ENCODE data around the gene RAP1GAP2.

The RAP1GAP2 gene

DNA sequence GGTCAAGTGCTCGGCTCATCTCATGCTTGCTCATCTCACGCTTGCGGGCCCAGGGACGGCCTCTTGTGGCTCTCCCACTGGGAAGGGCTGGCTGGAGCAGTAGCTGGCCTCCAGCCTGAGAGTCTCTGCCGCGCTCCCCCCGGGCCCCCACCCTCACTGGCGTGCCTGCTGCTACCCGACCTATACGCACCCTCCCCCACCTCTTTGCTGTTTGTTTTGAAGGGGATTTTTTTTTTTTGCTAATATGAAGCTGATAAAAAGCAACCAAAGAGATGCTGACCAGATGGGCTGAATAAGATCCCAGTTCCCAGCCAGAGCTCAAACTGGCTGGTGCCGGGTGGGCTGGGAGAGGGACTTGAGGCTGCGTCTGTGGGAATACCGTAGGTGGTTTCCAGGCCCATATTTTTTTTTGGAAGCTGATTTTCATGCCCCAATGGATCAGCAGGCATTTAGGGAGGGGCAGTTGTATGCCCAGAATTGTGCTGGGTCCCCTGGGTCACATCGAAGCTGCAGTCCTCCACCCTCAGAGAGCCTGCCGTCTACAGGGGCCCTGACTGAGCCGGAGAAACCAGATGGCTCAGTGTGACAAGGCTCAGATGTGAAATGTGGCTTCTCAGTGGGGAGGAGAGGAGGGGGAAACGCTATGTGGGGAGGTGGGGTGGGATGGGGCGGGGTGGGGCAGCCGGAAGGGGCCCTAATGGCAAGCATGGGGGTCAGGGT lies 115.0 kb downstream of the RAP1GAP2 start:
- DNase-seq (ENCODE audit: low spot score): no peak

DNA sequence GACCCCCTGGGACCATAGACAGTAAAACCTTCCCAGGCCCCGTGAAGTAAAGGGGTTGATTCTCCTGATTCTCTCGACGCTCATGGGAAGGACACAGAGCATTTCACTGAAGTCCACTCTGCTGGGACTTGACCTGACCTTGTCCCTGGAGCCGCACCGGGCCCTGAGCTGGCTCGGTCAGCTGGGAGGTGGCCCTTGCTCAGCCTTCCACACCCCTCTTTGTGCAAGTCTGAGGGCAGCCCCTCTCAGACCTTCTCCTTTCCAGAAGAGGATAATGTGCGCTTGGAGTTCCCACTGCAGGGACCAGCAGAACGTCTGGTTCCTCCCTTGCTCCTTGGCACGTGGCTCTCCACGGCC lies 115.5 kb downstream of the RAP1GAP2 start:
- no peak for DNase-seq (ENCODE audit: low spot score)

DNA sequence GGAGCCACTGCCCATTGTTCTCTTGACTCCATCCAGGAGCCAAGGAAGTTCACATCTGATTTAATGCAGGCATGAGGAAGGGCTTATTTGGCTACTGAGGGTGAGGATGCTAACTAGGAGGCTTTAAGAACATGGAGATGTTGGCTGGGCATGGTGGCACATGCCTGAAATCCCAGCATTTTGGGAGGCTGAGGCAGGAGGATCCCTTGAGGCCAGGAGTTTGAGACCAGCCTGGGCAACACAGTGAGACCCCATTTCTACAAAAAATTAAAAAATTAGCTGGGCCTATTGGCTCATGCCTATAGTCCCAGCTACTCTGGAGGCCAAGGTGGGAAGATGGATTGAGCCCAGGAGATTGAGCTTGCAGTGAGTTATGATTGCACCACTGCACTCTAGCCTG lies 116.5 kb downstream of the RAP1GAP2 start:
- DNase-seq (ENCODE audit: low spot score): no peak

DNA sequence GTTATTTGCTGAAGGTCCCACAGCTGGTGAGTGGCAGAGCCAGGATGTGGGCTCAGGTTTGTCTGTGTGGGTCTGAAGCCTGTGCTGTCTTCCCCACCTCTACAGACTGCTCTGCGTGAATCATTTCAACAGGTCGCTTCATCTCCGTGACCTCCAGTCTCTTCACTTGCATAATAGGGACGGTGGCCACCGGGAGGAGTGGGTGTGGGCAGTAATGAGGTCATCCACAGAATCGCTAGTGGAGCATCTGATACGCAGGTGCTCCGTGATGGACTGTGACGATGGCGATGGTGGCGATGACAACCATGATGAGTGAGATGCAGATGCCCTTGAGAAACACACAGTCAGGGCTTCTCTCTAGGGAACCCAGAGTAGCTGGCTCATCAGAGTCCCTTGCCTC lies 120.2 kb downstream of the RAP1GAP2 start:
- DNase-seq (ENCODE audit: low spot score): no peak

GRCh38 chr17:2921443-2921842 lies 125.2 kb downstream of the RAP1GAP2 start:
- DNase-seq (ENCODE audit: low spot score): no peak

DNA sequence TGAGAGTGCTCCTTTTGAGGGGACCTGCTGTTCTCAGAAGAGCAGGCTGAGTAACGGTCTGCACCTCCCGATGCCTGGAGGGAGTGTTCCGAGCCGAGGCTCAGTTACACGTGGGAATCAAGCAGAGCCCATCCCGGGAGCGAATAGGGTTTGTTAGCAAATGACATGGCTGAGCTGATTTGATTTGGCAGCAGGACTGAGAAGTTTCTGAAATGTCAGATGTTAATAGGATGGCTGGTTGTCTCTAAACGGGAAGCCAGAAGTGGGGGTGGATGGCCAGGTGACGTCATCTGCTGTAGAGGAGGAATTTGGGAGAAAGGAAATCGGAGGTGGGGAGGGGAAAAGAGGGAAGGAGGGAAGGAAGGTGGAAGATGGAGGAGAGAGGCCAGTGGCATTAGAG lies 128.0 kb downstream of the RAP1GAP2 start:
- DNase-seq (ENCODE audit: low spot score): no peak

- no peak for DNase-seq (ENCODE audit: low spot score)
These were observed 128.8 kb downstream of the RAP1GAP2 start for GRCh38 chr17:2925011-2925410.

DNA sequence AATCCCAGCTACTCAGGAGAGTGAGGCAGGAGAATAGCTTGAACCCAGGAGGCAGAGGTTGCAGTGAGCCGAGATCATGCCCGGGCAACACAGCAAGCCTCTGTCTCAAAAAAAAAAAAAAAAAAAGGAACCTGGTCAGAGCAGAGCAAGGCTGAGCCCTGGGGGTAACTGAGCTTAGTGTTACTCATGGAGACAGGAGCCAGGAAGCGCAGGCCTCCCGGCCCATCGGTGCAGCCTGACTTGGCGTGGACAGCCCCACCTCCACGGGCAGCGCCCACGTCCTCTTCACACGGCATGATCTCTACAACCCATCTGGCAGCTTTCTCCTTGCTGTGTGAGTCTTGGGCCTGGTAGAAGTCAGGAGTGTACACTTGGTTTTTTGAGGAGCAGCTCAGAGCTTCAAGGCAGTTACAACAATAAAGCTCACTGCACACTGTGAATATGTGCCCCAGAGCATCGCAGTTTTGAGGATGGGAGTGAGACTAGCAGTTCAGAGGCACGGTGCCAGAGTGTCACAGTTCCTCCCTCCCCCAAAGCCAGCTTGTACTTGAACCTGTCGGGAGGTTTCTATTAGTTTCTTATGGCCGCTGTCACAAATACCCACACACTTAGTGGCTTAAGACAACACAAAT lies 129.9 kb downstream of the RAP1GAP2 start:
- DNase-seq (ENCODE audit: low spot score): no peak

GRCh38 chr17:2928294-2928890 lies 132.2 kb downstream of the RAP1GAP2 start:
- DNase-seq (ENCODE audit: low spot score): no peak

DNA sequence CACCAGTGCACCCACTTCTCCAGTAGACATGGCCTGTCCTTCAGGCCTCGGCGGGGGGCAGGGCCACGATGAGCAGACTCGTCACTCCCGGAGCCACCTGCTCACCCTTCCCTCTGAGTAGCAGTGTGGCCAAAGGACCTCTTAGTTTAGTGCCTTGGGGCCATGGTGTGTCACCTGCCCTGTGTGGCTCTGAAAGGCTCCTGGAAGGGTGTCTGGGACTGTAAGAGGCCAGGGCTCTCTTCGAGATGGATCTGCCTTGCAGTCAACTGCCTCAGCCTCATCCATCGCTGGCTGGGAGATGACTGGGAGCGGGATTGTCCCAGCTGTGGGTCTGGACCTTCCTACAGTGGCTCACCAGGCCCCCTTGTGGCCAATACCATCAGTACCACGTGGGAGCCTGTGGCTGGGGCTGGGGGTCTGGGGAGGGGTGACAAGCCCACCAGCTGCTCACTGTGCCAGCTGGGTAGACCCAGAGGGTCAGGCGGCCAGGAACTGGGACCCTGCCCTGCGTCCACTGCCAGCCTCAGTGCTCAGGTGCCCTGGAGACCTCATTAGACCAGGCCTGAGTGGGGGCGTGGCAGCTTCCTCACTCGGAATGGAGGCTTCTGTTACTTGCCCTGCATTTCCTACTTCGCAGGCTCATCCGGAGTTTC lies 133.8 kb downstream of the RAP1GAP2 start:
- peak; percentile 32 for DNase-seq (ENCODE audit: low spot score)

GRCh38 chr17:2931876-2932275 lies 135.6 kb downstream of the RAP1GAP2 start:
- no peak for DNase-seq (ENCODE audit: low spot score)

GRCh38 chr17:2932946-2933345 lies 136.7 kb downstream of the RAP1GAP2 start:
- no peak for DNase-seq (ENCODE audit: low spot score)

DNA sequence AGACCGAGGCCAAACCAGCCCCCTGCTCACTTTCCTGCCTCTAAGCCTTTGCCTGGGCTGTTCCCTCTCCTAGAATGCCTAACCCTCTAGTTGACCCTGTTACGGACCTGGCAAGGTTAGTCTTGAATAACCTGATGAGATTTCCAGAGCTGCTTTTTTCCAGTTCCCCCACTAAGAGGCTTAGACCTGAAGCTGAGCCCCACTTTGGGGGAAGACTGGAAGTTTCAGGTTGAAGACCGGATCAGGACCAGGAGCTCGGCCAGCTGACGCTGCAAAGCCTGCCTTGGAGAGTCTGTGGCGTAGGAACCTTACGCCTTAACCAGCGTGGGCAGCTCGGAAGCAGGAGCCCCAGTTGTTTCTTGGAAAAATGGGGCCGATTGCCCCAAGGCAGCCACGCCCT lies 137.4 kb downstream of the RAP1GAP2 start:
- DNase-seq (ENCODE audit: low spot score): no peak

- no peak for DNase-seq (ENCODE audit: low spot score)
These were observed 139.4 kb downstream of the RAP1GAP2 start for GRCh38 chr17:2935632-2936031.

GRCh38 chr17:2936351-2936750 lies 140.1 kb downstream of the RAP1GAP2 start:
- DNase-seq (ENCODE audit: low spot score): no peak

- DNase-seq (ENCODE audit: low spot score): no peak
These were observed 140.6 kb downstream of the RAP1GAP2 start for GRCh38 chr17:2936771-2937321.

DNA sequence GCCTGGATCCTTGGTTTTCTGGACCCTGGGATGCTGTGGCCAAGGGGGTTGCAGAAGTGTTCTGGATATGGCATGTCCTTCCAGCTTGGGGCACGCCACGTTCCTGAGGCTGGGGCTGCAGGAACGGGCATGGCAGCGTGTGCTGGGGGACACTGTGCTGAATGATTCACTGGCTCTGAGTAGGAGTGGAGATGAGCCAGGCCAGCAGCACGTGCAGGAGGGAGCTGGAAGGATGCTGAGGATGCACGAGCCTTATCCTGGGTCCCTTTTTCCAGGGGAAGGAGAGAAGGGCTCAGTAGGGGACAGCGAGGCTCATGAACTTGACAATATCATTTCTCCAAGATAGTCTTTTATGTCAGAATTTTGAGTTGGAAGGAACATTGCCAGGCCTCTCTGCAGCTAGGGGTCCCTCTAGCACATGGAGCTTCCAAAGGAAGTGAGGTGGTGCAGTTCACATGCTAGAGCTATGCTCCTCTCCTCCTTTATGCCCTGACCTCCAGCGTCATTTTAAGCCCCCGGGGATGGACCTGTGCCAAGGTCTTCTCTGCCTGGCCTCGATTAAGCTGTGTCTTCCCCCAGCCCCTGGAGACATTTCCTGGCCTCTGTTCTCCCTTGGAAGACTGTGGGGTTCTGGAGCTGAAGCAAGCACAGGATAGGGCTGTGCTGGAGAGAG lies 141.2 kb downstream of the RAP1GAP2 start:
- no peak for DNase-seq (ENCODE audit: low spot score)

GRCh38 chr17:2939714-2940351 lies 143.6 kb downstream of the RAP1GAP2 start:
- no peak for DNase-seq (ENCODE audit: low spot score)

DNA sequence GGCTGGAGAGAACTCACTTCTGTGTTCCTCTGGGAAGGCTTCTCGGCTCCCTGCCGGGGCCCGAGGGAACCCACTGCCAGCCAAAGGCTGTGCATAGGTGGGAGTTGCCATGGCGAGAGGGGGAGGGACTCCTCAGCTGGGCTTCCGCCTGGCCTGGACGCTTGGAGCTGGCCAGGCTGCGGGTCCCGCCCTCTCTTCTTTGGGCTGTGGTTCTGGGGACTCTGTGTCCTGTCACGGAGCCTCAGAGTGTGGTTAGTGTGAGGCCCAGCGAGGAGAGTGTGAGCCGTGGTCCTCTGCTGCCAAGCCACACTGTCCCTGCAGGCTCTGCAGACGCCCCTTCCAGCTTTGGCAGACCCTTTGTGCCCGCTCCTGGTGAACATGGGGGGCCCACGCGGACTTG lies 144.1 kb downstream of the RAP1GAP2 start:
- no peak for DNase-seq (ENCODE audit: low spot score)

DNA sequence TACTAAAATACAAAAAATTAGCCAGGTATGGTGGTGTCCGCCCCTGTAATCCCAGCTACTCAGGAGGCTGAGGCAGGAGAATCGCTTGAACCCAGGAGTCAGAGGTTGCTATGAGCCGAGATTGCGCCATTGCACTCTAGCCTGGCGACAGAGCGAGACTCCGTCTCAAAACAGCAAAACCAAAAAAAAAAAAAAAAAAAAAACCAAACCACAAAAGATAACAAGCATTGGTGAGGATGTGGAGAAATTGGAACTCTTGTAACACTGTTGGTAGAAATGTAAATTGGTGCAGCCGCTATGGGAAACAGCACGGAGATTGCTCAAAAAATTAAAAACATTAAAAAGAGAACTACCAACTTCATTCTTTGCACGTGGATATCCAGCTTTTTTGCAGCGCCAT lies 147.7 kb downstream of the RAP1GAP2 start:
- DNase-seq (ENCODE audit: low spot score): no peak

DNA sequence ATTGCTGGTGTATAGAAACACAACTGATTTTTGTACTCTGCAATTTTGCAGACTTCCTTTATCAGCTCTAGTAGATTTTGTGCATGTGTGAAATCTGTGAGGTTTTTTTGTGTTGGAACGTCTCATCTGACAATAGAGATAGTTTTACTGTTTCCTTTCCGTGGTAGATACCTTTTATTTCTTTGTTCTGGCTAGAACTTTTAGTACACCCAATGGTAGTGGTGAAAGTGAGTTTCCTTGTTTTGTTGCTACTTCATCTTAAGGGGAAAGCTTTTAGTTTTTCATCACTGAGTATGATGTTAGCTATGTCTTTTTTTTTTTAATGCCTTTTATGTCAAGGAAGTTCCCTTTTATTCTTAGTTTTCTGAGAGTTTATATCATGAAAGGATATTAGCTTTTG lies 149.1 kb downstream of the RAP1GAP2 start:
- DNase-seq (ENCODE audit: low spot score): no peak

DNA sequence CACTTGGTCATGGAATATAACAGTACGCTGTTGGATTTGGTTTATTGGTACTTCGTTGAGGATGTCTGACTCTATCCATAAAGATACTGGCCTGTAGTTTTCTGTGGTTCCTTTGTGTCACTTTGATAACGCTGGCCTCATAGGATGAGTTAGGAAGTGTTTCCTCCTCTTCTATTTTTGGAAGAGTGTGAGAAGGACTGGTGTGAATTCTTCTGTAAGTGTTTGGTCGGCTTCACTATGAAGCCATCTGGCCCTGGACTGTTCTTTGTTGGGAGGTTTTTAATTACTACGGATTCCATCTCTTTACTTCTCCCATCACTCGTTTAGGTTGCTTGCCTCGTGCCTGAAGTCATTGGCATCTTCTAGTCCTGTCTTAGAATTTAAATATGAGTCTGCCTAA lies 149.9 kb downstream of the RAP1GAP2 start:
- DNase-seq (ENCODE audit: low spot score): no peak

Data from RKO (cell line).